ENCODE data around the gene ADGRF3.
"Not testable (repeated sequence)": the region's sequence is repeated elsewhere in the genome, so short reads cannot be mapped to it uniquely, and the experiment has no call there.

The ADGRF3 gene

DNA sequence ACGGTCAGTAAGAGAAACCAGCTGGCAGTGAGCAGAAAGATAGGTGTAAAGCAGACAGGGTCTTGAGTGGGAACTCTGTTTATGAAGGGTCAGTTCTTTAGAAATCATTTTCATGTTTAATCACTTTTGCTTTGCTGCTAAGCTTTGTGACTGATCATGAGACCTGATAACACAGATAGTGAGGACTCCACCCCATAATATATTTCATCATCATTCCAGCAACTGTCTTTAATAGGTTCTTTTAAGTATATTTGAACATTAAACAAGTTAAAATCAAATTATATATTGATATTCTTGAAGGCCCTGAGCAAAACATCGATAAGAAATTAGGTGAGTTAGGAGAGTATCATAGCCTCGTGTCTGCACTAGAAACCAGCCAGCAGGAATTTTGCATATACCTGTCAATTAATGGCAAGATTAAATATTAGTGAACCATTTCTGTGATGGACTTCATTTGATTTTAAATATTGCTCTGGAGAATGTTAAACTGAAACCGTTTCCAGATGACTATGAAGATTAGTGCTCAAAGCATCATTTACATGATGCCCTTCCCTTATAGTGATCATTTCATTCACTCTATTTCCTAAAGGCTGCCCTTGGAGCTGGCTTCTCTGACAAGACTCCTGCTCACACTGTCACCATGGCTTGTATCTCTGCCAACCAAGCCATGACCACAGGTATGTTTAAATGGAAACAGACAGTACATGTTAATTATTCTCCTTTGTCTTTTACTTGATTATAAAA is 69.9 kb downstream of the ADGRF3 start:
- no peak for DNase-seq

DNA sequence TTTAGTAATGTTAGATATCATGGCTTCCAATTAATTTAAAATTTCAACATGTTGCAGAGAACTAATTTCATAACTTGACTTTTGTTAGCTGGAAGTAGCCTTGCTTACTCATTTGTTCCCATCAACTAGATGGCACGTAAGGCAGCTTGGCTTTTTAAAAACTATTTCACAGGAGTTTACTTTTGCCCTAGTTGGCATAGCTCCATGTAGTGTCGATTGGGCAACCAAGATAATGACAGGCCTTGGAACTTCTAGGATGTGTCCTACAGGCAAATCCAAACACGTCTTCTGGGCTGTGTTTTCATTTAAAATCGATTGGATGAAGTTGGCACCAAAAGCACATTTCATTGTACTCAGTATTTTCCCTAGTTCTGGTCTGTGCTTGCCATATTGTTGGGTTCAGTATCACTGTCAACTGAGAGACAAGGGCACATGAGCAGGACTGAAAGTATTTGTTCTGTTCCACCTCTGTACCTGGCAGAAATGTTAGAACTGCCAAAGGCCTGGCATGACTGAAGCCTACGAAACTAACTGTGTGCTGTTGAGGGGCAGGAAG is 72.5 kb downstream of the ADGRF3 start:
- no peak for DNase-seq

DNA sequence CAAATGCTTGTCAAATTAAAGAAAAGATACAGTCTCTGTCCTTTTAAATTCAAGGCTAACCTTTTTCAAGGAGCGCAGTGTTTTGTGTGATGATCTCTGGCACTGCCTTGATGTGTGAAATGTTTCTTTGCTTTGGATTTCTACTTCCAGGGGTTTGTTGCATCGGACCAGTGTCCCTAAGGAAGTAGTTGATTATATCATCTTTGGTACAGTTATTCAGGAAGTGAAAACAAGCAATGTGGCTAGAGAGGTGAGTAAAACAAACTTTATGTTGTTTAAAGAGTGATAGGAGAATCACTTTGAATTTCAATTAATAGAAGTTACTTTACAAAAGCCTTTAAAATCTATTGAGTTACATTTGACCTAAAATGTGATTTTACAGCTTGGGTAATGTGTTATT is 73.1 kb downstream of the ADGRF3 start:
- no peak for DNase-seq

DNA sequence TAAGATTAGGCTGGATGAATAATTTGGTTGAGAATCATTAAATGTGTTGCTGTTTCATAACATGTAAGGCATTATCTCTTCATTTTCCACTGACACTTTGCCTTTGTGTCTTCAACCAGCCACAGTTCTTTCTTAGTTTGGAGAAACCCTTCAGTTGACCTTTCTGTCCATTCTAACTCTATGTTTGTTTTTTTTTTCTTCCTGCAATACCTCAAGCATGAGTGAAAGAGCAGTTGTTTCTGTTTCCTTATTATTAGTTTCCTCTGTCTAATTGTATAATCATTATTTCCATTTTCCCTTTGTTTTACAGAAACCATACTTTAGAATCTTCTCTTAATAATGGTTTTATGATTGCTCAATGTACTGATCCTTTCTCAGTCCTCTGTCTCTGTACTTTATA is 76.2 kb downstream of the ADGRF3 start:
- no peak for DNase-seq

DNA sequence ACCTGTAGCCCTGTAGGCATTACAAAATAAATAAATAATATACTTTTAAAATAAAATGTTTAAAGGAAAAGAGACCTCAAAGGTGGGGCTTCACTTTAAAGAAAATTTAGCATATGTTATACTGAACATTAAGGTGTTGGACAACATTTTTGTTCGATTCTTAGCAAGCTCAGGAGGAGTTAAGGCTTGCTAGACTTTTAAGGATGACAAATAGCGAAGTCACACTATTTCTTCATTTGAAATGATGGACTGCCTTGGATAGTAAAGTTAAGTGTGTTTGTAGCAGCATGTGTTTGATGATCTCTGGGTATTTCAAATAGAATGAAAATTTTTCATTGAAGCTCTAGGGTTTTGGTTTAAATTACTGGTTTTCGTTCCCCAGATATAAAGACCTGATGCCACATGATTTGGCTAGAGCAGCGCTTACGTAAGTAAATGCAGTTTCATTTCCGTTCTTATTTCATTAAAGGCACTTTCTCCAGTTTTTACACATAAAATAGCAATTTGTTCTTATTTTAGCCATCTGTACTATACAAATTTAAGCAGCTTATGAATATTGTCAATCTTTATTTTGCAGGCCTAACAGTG is 76.9 kb downstream of the ADGRF3 start:
- no peak for DNase-seq

DNA sequence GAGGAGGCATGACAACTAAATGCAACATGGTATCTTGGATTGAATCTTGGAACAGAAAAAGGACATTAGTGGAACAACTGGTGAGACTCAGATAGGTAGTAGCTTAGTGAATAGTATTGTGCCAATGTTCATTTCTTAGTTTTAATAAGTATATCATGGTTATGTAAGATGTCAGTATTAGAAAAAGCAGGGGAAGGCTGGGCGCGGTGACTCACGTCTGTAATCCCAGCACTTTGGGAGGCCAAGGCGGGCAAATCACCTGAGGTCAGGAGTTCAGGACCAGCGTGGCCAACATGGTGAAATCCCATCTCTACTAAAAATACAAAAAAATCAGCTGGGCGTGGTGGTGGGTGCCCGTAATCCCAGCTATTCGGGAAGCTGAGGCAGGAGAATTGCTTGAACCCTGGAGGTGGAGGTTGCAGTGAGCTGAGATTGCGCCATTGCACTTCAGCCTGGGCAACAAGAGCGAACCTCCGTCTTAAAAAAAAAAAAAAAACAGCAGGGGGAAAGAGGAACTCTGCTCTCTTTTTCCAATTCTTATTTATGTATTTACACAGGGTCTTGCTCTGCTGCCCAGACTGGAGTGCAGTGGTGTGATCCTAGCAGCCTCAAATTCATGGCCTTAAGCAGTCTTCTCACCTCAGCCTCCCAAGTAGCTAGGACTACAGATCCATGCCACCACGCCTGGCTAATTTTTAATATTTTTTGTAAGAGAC is 77.8 kb downstream of the ADGRF3 start:
- not testable (repeated sequence) for DNase-seq

DNA sequence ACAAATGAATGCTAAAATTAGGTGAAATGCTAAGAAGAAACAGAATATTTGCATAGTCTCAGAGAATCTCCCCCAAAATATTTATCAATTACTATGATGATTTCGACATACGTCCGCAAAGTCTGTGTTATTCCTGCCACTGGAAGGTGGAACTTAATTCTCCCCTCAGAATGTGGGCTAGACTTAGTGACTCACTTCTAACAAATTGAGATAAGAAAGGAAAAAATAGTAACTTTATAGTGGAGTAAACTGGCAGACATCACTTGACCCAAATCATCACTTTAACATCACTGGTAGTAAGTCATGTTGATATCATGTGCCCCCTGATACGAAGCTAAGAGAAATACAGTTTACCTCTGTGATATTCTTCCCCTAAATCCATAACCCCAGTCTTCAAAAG is 78.4 kb downstream of the ADGRF3 start:
- no peak for DNase-seq

DNA sequence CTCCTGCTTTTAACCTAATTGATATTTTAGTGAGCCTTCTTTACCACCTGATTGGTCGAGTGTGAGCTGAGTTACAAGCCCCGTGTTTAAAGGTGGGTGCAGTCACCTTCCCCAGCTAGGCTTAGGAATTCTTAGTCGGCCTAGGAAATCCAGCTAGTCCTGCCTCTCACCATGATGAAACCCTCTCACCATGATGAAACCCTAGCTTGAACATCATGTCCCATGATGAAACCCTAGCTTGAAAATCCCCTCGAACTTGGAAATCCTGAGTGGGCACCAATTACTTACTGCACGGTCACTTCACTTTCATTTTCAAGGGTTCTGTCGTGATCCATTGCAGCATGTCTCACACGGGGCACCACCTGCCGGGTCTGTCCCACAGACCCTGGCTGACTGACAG is 87.8 kb downstream of the ADGRF3 start:
- DNase-seq: not testable (repeated sequence)

Data from stimulated activated CD4-positive, alpha-beta T cell treated with anti-CD3 and anti-CD28 coated beads, Interleukin-2, amount 100 ng/mL, for 24 hours (primary cell).